ENCODE results near the gene MYLK4. TPM values are rescaled to one million over a fixed set of nuclear protein-coding genes. Genes with fewer than 3 reads are reported as not detected.

Gene MYLK4
- total and polyA plus RNA-seq, 2 of the 13 experiments (the other 11 are each of a cell fraction or from before 2014, with no cell fraction given), result 0.26 to 0.29 TPM

DNA sequence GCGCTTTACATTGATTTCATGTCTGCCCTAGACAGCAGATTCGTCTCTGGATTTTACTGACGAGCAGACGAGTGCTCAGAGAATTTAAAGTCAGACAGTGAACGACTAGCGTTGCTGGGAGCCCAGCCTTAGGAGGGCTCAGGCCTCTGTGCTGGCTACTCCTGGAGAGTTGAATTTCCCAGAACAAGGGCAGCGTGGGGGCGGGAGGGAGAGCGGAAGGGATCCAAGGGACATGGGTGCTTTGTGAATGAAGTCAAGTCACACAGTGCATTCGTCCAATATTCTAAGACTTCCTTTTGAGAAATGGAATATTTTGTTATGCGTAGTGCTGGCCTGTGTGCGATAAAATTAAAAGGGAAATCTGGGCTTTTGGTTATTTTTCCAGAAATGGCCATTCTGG lies 126.5 kb downstream of the MYLK4 start:
- peaks cover 3 to 56% of the 10 kb centered on the region in 2 experiments; a peak in 4 of 5 replicates for H3K27me3 ChIP-seq (ENCODE audit: control insufficient read depth in 1 of 2, insufficient read depth in 2 of 2, low read length in 2 of 2)
- in situ Hi-C loops (cut with HindIII; ENCODE audit: extremely low pct_ligation_motif_present, low pct_unique_long_range_greater_than_20kb) (no loop called here), intact Hi-C loops (cut with micrococcal nuclease; ENCODE audit: unreplicated experiment) (no loop called here)
- POLR2A ChIA-PET, result no interaction called here
- DNase-seq (ENCODE audit: low spot score) (no peak), ATAC-seq (no peak), FAIRE-seq (no peak)
- 63% methylated on average over 12 of the region's 12 CpGs for WGBS (ENCODE audit: low lambda C conversion rate)
- H3K4me2 ChIP-seq (ENCODE audit: low read depth, low read length), result no peak overlapping the region
- CTCF ChIA-PET (ENCODE audit: low intra/inter-chr PET ratio, low total read pairs), result no interaction called here
- no peaks in the 10 kb centered on the region for H4K20me1 ChIP-seq (ENCODE audit: insufficient read depth, low read length)
- H3K4me1 ChIP-seq (ENCODE audit: insufficient read depth, low read length), result no peaks in the 10 kb centered on the region
- H3K36me3 ChIP-seq (replicated peaks in 1 of 2; ENCODE audit: control insufficient read depth in 1 of 2, insufficient read depth in 2 of 2, low read length in 2 of 2), result no peaks in the 10 kb centered on the region
- no peak overlapping the region for H3K9ac ChIP-seq (ENCODE audit: insufficient read depth, low read depth, low read length)
- H3K27ac ChIP-seq (ENCODE audit: extremely low read length, insufficient read depth, low read length), result no peak overlapping the region
- no TSS peak for BruUV-seq (replicated peaks)
- no peak overlapping the region for H3K4me3 ChIP-seq (replicated peaks in 1 of 3; ENCODE audit: insufficient read depth in 1 of 3, low read depth in 2 of 3, low read length in 3 of 3)
- H3K9me3 ChIP-seq (ENCODE audit: low read length), result no peaks in the 10 kb centered on the region
- no peak overlapping the region for H2AFZ ChIP-seq (ENCODE audit: low read length)
- no peaks in the 10 kb centered on the region for H3K79me2 ChIP-seq (ENCODE audit: insufficient read depth, low read length)
- no peak for TF ChIP-seq XRCC5 (optimal IDR thresholded peaks at IDR 0.05; ENCODE audit: low read length)
- TF ChIP-seq, protein P1, sequence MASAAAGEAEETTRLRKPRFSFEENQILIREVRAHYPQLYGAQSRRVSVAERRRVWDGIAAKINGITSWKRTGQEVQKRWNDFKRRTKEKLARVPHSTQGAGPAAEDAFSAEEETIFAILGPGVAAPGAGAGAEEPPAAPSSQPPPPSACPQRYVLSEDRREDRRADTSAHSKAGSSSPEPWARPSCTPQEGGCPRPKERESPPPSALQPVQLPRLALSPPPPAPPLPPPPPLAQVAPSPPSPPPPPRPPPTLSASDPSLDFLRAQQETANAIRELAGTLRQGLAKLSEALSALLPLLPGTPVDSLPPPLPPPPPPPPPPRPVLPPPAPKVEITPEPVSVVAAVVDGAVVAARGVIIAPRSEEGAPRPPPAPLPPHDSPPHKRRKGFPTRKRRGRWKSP (CRISPR knock-in tag; IDR thresholded peaks at IDR 0.05), result no peak
- TF ChIP-seq, protein P2, sequence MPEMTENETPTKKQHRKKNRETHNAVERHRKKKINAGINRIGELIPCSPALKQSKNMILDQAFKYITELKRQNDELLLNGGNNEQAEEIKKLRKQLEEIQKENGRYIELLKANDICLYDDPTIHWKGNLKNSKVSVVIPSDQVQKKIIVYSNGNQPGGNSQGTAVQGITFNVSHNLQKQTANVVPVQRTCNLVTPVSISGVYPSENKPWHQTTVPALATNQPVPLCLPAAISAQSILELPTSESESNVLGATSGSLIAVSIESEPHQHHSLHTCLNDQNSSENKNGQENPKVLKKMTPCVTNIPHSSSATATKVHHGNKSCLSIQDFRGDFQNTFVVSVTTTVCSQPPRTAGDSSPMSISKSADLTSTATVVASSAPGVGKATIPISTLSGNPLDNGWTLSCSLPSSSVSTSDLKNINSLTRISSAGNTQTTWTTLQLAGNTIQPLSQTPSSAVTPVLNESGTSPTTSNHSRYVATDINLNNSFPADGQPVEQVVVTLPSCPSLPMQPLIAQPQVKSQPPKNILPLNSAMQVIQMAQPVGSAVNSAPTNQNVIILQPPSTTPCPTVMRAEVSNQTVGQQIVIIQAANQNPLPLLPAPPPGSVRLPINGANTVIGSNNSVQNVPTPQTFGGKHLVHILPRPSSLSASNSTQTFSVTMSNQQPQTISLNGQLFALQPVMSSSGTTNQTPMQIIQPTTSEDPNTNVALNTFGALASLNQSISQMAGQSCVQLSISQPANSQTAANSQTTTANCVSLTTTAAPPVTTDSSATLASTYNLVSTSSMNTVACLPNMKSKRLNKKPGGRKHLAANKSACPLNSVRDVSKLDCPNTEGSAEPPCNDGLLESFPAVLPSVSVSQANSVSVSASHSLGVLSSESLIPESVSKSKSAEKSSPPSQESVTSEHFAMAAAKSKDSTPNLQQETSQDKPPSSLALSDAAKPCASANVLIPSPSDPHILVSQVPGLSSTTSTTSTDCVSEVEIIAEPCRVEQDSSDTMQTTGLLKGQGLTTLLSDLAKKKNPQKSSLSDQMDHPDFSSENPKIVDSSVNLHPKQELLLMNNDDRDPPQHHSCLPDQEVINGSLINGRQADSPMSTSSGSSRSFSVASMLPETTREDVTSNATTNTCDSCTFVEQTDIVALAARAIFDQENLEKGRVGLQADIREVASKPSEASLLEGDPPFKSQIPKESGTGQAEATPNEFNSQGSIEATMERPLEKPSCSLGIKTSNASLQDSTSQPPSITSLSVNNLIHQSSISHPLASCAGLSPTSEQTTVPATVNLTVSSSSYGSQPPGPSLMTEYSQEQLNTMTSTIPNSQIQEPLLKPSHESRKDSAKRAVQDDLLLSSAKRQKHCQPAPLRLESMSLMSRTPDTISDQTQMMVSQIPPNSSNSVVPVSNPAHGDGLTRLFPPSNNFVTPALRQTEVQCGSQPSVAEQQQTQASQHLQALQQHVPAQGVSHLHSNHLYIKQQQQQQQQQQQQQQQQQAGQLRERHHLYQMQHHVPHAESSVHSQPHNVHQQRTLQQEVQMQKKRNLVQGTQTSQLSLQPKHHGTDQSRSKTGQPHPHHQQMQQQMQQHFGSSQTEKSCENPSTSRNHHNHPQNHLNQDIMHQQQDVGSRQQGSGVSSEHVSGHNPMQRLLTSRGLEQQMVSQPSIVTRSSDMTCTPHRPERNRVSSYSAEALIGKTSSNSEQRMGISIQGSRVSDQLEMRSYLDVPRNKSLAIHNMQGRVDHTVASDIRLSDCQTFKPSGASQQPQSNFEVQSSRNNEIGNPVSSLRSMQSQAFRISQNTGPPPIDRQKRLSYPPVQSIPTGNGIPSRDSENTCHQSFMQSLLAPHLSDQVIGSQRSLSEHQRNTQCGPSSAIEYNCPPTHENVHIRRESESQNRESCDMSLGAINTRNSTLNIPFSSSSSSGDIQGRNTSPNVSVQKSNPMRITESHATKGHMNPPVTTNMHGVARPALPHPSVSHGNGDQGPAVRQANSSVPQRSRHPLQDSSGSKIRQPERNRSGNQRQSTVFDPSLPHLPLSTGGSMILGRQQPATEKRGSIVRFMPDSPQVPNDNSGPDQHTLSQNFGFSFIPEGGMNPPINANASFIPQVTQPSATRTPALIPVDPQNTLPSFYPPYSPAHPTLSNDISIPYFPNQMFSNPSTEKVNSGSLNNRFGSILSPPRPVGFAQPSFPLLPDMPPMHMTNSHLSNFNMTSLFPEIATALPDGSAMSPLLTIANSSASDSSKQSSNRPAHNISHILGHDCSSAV (CRISPR knock-in tag; IDR thresholded peaks at IDR 0.05; ENCODE audit: borderline replicate concordance), result no peak
- no peak for TF ChIP-seq RAD21 (CRISPR knock-in tag; IDR thresholded peaks at IDR 0.05)
- TF ChIP-seq, protein P3, sequence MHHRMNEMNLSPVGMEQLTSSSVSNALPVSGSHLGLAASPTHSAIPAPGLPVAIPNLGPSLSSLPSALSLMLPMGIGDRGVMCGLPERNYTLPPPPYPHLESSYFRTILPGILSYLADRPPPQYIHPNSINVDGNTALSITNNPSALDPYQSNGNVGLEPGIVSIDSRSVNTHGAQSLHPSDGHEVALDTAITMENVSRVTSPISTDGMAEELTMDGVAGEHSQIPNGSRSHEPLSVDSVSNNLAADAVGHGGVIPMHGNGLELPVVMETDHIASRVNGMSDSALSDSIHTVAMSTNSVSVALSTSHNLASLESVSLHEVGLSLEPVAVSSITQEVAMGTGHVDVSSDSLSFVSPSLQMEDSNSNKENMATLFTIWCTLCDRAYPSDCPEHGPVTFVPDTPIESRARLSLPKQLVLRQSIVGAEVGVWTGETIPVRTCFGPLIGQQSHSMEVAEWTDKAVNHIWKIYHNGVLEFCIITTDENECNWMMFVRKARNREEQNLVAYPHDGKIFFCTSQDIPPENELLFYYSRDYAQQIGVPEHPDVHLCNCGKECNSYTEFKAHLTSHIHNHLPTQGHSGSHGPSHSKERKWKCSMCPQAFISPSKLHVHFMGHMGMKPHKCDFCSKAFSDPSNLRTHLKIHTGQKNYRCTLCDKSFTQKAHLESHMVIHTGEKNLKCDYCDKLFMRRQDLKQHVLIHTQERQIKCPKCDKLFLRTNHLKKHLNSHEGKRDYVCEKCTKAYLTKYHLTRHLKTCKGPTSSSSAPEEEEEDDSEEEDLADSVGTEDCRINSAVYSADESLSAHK (CRISPR knock-in tag; IDR thresholded peaks at IDR 0.05; ENCODE audit: borderline replicate concordance), result no peak
- TF ChIP-seq ZNF850 (CRISPR knock-in tag; conservative IDR thresholded peaks at IDR 0.05), result no peak
- no peak for TF ChIP-seq SMYD3 (CRISPR knock-in tag; IDR thresholded peaks at IDR 0.05)
- TF ChIP-seq, protein P4, sequence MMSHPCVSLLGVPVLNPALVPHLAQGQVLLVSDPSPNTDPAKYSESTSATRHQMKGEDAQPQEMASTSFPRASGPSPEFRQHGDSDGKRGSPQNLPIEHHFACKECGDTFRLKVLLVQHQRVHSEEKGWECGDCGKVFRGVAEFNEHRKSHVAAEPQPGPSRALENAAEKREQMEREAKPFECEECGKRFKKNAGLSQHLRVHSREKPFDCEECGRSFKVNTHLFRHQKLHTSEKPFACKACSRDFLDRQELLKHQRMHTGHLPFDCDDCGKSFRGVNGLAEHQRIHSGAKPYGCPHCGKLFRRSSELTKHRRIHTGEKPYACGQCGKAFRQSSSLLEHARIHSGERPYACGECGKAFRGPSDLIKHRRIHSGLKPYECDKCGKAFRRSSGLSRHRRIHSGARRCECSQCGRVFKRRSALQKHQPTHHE (CRISPR knock-in tag; IDR thresholded peaks at IDR 0.05; ENCODE audit: borderline replicate concordance), result no peak
- TF ChIP-seq ZNF616 (CRISPR knock-in tag; IDR thresholded peaks at IDR 0.05; ENCODE audit: low read depth), result no peak
- no peak for TF ChIP-seq KMT2A (CRISPR knock-in tag; IDR thresholded peaks at IDR 0.05)
- TF ChIP-seq KLF15 (CRISPR knock-in tag; IDR thresholded peaks at IDR 0.05; ENCODE audit: borderline replicate concordance), result no peak

Data from HepG2 (cell line).